Non-pigmented ciliary epithelial cell (primary cell): ENCODE results near the gene CCDC57.
"Not testable (repeated sequence)": the region's sequence is repeated elsewhere in the genome, so short reads cannot be mapped to it uniquely, and the experiment has no call there.

Experiments
- DNase-seq: peaks from one replicate; pipeline ENCODE4 v3.0.0-alpha.2; 2010; ENCODE audit warnings: low read depth

The CCDC57 gene, protein sequence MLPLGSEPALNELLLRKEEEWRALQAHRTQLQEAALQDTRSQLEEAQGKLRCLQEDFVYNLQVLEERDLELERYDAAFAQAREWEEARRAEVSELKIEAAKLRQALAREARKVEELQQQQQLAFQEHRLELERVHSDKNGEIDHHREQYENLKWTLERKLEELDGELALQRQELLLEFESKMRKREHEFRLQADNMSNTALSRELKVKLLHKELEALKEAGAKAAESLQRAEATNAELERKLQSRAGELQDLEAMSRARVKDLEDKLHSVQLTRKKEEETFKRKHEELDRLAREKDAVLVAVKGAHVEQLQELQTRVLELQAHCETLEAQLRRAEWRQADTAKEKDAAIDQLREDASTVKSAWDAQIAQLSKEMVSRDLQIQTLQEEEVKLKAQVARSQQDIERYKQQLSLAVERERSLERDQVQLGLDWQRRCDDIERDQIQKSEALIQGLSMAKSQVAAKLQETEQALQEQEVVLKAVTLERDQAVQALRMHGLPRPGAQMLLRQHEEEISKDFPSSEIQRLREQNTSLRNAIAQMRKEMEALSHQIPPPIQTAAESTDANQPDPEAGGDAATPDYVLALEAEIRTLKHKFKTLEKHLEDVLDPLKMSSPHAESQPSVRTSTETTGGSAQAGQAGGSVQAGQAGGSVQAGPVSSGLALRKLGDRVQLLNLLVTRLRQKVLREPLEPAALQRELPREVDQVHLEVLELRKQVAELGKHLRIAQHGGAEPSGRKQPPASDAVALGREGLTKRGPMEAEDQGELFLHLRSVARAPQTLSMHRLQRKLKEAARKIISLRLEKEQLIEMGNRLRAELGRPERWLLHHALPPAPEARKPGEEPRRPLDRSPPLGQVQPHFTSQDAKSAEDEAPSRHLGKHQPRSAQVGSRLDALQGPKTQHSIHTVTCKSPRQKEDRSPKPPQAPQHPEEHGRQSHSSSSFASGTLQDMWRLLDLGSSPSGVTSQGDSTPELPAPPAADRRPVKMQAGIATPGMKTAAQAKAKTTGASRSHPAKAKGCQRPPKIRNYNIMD

DNA sequence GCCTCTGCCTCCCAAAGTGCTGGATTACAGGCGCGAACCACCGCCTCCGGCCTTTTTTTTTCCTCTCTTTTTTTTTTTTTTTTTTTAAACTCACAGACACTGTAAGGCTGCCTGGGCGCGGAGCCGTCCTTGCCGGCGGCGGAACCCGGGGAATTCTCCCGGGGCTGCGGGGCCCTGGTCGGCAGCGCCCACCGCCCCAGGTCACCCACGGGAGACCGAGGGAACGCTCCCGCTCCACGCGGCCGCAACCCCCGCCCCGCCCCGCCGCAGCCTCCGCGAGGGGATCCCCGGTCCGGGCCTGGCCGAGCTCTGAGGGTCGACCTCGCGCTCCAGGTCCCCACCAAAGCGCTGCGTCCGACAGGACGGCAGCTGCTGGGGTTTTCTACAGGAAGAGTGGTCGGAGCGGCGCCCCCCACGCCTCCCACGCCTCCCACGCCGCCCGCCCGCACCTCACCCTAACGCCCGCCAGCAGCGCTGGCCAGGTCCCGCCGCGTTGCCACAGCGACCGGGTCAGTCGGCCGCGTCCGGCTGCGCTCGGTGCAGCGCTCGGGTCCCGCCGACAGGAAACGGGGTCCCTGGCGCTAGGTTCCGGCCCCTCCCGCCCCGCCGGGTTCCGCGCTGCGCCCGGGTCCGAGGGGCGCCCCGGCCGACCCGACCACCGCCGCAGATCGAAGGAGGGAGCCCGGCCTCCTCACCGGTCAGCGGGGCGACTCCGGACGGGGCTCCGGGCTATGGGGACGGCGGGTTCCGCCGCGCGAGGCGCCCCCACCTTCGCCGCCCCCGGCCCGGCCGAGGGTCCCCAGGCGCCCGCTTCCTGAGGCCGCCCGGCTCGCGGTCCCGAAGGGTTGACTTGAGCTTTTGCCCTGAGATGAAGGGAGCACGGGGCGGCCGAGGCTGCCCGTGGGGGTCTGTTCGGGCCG lies at the start of gene CCDC57:
CCDC57 (minus strand) TSS at position 512 of the 920 bp plus-strand sequence. CDS start 10,898 bp downstream, outside the sequence.
- no peak for DNase-seq

DNA sequence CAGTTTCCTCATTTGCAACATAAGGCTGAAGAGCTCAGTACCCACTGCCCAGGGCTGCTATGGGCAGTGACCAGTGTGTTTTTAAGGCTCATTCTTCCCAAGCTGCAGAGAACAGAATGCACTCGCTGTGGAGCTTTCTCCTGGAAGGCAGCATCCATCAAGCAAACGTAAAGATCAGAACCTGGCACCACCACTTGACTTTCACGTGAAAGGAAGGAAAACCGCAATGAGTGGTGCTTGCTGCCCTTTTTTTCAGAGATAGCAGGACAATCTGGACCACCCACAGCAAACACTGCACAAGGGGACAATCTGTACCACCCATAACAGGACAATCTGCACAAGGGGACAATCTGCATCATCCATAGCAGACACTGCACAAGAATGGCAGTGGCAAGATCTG lies 49.7 kb upstream of the CCDC57 start:
- DNase-seq: no peak

DNA sequence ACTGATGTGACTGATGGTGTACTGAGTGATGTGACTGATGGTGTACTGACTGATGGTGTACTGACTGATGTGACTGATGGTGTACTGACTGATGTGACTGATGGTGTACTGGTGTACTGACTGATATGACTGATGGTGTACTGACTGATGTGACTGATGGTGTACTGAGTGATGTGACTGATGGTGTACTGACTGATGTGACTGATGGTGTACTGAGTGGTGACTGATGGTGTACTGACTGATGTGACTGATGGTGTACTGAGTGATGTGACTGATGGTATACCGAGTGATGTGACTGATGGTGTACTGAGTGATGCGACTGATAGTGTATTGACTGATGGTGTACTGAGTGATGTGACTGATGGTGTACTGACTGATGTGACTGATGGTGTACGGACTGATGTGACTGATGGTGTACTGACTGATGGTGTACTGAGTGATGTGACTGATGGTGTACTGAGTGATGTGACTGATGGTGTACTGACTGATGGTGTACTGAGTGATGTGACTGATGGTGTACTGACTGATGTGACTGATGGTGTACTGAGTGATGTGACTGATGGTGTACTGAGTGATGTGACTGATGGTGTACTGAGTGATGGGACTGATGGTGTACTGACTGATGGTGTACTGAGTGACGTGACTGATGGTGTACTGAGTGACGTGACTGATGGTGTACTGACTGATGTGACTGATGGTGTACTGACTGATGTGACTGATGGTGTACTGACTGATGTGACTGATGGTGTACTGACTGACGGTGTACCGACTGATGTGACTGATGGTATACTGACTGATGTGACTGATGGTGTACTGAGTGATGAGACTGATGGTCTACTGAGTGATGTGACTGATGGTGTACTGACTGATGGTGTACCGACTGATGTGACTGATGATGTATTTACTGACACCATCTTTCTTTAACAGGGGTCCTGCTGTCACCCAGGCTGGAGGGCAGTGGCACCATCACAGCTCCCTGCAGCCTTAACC lies 47.6 kb upstream of the CCDC57 start:
- not testable (repeated sequence) for DNase-seq

DNA sequence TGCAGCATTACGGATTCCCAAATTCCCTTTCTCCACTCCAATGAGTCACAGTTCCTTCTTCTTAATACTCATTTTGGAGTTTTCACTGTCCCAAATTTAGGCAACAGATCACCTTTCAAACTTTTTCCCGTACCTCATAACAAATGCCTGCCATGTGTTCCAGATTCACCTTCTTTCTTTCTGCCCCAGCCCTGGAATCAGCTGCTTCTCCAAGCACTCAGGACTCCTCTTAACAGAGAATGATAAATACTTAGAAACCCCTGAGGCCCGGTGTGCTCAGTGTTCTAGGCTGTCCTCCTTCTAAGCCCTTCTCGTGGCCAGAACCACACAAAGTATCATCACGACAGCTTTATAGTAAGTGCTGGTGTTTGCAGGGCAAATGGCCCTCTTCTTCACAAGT lies 45.9 kb upstream of the CCDC57 start:
- DNase-seq: no peak

DNA sequence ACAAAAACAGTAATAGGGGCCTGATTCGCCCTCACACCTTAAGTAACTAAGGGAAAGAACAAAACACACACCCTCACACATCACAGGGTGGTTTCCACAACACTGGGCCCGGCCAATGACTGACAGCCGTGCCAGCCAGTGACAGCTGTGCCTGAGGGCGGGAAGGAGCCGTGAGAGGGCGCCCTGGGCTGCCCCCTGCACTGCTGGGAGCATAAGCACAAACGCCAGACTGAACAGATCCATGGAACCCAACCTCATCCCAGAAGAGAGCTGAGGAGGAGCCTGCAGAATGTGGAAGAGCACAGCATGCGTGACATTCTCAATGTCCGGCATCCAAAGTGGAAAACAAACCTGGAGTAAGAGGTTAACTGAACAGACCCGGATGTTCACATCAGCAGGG lies 44.8 kb upstream of the CCDC57 start:
- no peak for DNase-seq

DNA sequence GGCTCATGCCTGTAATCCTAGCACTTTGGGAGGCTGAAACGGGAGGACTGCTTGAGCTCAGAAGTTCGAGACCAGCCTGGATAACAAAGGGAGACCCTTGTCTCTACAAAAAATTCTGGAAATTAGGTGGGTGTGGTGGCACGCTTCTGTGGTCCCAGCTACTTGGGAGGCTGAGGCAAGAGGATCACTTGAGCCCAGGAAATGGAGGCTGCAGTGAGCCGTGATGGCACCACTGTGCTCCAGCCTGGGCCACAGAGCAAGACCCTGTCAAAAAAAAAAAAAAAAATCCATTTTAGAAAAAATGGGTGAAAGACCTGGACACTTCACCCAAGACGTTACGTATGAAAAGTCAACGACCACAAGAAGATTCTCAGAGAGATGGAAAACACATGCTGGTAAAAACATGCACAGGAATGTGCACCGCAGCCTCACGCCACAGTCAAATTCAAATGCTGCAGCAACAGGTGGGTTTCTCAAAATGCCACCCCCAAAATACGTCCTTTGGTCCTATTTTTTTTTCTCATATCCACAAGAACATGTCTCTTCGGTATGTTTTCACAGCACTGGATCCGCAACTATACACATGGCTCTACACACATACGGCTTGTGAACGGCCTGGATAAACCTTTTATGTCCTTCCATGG lies 43.7 kb upstream of the CCDC57 start:
- DNase-seq: no peak

DNA sequence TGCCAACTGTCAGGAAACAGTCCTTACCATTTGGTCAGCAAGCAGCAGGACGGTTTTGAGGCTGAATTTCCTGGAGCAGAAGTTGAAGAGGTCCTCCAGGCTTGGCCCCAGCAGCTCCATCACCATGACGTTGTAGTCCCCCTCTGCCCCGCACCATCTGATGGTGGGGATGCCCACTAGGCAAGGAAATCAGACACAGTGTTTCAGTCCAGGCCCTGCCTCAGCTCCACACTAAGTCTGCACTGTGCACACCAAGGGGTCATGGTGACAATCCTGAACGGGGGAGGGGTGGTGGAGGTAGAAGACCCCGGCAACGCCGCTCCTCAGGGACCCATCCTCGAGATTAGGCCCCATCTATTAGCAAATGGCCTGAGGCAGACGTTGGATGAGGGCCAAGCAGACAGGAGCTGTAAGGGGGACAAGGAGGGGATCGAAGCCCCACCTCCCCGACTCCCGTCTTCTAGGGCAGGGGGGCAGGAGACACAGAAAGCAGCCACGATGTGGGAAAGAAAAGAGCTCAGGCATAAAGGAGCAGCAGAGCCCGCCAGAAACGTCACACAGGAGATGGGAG lies 42.8 kb upstream of the CCDC57 start:
- no peak for DNase-seq

DNA sequence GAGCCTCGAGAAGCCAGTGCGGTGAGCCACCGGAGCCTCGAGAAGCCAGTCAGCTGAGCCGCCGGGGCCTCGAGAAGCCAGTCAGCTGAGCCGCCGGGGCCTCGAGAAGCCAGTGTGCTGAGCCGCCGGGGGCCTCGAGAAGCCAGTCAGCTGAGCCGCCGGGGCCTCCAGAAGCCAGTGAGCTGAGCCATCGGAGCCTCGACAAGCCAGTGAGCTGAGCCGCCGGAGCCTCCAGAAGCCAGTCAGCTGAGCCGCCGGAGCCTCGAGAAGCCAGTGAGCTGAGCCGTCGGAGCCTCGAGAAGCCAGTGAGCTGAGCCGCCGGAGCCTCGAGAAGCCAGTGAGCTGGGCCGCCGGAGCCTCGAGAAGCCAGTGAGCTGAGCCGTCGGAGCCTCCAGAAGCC lies 42.1 kb upstream of the CCDC57 start:
- not testable (repeated sequence) for DNase-seq

DNA sequence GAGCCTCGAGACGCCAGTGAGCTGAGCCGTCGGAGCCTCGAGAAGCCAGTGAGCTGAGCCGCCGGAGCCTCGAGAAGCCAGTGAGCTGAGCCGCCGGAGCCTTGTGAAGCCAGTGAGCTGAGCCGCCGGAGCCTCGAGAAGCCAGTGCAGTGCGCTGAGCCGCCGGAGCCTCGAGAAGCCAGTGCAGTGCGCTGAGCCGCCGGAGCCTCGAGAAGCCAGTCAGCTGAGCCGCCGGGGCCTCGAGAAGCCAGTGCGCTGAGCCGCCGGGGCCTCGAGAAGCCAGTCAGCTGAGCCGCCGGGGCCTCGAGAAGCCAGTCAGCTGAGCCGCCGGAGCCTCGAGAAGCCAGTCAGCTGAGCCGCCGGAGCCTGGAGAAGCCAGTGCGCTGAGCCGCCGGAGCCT lies 41.5 kb upstream of the CCDC57 start:
- not testable (repeated sequence) for DNase-seq

DNA sequence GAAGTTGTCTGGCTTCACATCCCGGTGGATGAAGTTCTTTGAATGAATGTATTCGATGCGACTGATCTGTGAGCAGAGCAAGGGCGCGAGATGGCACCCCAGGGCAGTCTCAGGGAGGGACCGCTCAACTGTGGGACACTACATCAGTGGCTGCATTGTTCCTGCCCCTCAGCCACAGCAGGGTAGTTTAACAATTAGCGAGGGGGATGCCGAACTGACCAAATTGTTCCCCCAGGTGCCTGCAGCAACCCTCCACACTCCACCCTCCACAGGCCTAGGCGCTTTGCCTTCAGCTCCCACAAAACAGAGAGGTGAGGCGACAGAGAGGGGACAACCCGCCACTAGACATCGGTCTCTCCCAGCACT lies 40.5 kb upstream of the CCDC57 start:
- DNase-seq: no peak

DNA sequence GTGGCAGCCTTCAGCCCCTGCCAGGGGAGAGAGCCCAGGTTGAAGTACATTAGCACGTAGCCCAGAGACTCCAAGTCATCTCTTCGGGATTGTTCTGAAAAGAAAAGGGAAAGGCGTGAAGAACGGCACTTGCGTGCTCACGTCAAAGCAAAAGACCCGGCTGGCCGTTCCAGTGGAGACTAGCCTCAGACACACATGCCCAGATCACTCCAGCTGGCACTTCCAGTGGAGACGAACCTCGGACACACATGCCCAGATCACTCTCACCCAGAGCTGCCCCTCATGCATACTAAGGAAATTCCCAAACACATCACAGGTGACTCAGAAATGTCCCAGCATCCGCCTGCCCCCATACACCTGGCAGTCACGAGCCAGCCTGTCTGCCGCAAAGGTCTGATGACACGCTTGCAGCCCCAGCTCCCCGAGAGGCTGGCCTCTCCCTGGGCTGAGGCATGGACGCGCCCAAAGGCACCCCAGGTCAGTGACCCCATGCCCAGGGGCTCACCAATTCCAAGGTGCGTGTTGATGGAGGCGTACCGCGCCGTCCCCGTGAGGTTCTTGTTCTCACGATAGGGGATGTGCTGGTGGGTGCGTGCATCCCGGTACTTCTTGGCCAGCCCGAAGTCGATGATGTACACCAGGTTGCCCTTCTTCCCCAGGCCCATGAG lies 40.0 kb upstream of the CCDC57 start:
- no peak for DNase-seq

DNA sequence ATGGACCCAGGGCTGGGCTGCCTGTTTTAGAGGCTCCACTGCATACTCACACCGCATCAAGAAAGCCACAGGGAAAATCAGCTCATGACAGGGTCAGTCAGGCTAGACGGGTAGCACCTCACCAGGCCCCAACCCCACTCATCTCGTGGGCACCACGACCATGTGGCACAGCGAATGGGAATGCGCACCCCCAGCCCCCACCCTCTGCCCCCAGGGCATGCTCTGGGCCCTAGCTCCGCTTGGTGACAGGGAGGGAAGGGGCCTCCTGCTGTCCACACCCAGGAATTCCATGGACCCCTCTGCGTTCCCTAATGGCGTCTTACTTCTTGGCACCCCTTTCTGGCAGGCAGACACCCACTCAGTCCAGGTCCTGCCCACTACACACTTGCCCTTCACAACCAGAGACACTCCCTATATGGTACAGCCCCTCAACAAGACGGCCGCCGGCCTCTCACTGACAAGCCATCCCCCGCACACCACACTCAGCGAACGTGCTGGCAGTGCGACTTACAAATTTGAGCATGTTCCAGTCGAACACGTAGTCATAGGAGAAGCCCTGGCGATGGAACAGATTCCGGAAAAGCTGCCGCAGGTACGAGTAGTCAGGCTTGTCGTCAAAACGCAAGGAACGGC lies 38.3 kb upstream of the CCDC57 start:
- DNase-seq: no peak

DNA sequence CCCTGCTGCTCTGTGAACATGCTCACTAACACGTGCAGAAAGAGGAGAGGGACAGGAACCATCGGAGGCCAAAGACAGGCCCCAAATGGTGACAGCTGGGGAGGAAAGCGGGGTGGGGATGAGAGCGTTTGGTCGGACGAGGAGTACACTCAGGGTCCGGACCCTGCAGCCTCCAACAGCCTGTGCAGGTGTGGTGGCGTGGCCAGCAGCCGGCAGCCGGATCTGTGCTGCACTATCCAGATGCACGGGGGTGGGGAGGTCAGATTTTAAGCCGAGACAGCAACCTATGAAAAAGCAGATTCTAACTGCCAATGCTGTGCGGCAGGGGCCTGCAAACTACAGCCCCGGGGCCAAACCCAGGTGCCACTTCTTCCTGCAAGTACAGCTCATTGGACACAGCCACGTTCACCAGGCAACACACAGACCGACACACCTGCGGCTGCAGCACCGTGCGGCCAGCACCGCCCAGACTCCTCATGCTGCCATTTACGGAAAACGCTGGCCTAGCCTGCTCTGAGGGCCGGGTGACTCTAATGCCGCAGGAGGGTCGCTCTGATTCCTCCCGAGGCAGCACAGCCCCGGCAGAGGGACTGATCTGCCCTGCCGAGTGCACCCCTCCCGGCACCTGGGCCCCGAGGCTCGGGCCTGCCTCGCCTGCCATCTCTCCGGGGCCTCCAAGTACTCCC lies 37.4 kb upstream of the CCDC57 start:
- no peak for DNase-seq

DNA sequence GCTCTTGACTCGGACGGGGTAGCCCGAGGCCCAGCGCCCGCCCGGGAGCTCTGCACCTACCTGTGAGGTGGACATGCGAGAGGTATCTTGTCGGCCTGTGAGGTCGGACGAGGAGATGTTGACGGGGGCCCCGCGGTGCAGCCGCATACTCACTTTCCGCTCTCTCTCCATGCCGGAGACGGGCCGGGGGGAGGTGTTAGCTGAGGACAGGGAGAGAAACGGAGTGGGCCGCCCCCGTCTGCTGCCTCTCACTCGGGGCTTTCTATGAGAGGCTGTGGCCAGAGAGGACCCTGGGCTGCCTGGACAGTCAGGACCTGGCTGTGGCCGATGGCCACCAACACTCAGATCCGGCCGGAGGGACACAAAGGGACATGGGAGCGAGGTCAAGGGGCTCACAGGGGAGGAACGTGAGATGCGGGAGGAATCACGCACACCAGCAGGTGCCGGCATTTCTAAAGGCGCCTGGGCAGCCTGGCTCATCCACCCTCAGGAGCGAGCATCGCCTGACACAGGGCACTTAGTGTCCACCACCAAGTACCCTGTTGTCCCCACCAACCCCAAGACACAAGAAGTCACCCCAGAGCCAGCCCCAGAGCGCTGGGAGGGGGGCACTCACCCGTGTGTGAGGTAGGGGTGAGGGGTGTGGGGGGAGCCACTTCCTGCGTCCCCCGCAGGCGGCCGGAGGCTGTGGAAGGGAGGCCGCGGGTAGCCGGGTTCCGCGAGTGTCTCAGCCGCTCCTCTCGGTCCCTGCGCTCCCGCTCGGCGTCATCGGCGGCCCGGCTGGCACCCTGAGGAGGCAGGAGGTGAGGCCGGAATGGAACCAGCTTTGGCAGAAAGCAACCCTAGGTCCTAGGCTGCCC lies 36.4 kb upstream of the CCDC57 start:
- no peak for DNase-seq

DNA sequence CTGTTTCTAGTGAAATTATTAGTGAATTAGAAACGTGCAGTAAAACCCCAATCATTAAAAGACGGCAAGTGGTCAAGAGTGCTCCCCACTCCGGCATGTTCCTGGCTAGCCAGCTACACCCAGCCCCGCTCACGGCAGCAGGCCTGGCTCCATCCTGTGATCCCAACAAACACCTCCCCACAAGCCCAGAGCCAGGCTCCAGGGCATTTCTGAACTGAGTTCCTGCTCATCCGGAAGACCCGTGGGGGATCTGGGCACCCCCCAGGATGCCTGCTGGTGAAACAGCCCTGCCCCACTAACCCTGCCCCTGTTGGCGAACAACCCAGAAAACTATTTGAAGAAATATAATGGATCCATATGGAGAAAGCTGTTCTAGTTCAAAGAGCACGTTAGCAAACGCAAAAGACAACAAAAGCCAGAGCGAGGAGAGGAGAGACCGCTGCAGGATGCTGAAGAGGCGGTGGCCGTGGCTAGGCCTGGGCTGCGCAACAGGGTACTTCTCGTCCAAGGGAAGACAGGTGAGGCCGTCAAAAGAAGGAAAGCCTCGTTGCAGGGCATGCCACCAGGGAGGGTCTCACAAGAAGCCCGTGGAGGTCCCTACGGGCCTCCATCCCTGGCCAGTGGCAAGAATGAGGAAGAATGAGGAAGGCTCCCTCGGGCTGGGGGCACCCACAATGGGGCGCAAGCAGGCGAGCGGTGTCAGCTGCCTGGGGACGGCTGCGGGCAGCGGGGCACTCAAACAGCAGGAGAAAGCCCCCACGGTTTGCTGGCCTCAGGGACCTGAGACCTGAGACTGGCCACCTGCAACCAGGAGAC lies 35.4 kb upstream of the CCDC57 start:
- DNase-seq: no peak

DNA sequence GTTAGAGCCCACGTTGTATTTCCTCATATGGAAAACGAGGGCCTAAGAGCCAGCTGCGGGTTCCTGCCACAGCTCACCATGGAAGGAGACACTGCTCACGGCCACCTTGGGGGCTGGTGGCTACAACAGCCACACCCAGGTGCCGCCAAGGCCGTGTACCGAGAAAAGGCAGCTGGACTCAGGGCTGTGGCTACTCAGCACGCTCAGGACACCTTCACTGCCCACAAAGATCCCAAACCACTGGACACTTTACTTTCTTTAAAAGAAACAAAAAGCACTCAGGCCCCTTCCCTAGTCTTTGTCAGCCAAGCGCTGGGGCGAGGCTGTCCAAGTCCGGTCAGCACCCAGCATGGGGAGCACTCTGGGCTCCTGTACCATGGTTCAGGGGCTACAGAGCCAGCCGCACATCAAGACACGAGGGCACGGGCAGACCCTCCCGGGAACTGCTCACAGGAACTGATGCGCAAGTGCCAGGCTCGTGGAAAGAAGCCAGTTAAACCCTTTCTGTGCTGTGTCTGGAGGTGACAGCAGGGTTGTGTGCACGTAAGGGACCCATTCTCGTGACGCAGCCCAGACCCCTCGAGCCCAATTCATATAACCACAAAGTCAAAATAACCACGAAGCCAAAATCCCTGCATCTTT lies 34.7 kb upstream of the CCDC57 start:
- DNase-seq: no peak
